Measurements from ENCODE around the gene TAL2.

The TAL2 gene

DNA sequence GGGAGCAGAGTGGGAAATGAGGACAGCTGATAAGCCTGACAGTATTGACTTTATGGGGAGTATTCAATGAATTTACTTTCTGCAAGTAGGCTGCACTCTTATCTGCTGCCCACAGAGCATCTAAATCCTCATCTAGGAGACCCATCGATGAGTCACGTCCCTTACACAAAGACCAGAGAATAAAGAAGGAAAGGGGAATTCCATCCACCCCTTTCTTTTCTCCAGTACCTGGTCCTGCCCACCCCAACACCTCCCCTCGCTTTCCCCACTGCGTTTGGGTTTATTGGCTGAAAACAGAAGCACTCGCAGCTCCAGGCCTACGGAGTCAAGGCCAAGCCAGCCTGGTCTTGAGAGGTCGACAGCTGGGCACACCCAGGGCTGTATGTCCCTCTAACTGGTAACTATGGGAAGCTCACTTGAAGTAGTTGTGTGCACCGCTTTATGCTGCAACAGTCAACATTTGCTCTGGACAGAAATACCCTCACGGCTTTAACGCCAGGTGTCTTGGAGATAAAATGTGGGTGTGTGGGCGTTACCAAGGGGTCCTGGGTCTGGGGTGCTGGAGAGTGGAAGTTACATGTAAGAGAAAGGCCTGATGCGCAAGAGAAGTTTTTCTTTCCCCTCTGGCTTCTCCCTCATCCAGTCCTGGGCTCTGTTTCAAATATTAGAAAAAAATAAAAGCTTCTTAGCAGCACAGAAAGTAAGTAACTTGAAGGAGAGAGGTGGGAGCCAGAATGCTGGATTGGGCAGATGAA lies 14.5 kb upstream of the TAL2 start (continued):
- TF ChIP-seq EGR2 (tag by site-specific recombination; IDR thresholded peaks at IDR 0.05; ENCODE audit: low read depth) (peak; percentile 62; the same call in 1 of the 2 replicates), ZNF174 (tag by site-specific recombination; IDR thresholded peaks at IDR 0.05) (no peak), ZNF626 (tag by site-specific recombination; IDR thresholded peaks at IDR 0.05) (no peak), ZNF112 (tag by site-specific recombination; IDR thresholded peaks at IDR 0.05) (no peak), ZNF202 (tag by site-specific recombination; IDR thresholded peaks at IDR 0.05; ENCODE audit: borderline replicate concordance) (no peak), ZNF624 (tag by site-specific recombination; IDR thresholded peaks at IDR 0.05) (no peak), GFI1B (tag by site-specific recombination; IDR thresholded peaks at IDR 0.05) (0 out of 2 replicates have a peak, but pooled peaks have one; percentile 16), ZNF561 (tag by site-specific recombination; IDR thresholded peaks at IDR 0.05; ENCODE audit: borderline replicate concordance) (no peak)
- TF ChIP-seq, protein P1, sequence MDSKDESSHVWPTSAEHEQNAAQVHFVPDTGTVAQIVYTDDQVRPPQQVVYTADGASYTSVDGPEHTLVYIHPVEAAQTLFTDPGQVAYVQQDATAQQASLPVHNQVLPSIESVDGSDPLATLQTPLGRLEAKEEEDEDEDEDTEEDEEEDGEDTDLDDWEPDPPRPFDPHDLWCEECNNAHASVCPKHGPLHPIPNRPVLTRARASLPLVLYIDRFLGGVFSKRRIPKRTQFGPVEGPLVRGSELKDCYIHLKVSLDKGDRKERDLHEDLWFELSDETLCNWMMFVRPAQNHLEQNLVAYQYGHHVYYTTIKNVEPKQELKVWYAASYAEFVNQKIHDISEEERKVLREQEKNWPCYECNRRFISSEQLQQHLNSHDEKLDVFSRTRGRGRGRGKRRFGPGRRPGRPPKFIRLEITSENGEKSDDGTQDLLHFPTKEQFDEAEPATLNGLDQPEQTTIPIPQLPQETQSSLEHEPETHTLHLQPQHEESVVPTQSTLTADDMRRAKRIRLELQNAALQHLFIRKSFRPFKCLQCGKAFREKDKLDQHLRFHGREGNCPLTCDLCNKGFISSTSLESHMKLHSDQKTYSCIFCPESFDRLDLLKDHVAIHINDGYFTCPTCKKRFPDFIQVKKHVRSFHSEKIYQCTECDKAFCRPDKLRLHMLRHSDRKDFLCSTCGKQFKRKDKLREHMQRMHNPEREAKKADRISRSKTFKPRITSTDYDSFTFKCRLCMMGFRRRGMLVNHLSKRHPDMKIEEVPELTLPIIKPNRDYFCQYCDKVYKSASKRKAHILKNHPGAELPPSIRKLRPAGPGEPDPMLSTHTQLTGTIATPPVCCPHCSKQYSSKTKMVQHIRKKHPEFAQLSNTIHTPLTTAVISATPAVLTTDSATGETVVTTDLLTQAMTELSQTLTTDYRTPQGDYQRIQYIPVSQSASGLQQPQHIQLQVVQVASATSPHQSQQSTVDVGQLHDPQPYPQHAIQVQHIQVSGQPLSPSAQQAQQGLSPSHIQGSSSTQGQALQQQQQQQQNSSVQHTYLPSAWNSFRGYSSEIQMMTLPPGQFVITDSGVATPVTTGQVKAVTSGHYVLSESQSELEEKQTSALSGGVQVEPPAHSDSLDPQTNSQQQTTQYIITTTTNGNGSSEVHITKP (tag by site-specific recombination; IDR thresholded peaks at IDR 0.05) = peak; percentile 77
- TF ChIP-seq, protein P2, sequence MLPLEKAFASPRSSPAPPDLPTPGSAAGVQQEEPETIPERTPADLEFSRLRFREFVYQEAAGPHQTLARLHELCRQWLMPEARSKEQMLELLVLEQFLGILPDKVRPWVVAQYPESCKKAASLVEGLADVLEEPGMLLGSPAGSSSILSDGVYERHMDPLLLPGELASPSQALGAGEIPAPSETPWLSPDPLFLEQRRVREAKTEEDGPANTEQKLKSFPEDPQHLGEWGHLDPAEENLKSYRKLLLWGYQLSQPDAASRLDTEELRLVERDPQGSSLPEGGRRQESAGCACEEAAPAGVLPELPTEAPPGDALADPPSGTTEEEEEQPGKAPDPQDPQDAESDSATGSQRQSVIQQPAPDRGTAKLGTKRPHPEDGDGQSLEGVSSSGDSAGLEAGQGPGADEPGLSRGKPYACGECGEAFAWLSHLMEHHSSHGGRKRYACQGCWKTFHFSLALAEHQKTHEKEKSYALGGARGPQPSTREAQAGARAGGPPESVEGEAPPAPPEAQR (tag by site-specific recombination; IDR thresholded peaks at IDR 0.05) = no peak

DNA sequence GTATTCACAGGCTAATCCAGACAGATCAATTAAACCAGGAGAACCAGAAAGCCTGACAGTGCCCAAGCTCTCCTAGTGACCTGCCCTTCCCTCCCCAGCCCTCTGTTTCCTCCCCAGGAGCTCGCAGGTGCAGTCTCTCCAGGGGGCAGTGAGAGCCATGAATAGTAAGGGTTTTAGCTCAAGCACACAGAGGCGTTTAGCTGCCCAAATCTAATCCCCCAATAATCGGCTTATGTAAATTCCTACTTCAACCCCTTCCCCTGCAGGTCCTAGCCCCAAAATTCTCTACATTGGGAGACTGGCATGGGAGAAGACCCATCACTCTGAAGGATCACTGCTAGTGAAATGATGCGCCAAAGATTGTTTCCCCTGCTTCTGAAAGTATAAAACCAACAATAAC lies 10.5 kb upstream of the TAL2 start:
- TF ChIP-seq GLI4 (tag by site-specific recombination; IDR thresholded peaks at IDR 0.05) (no peak), ZNF510 (tag by site-specific recombination; IDR thresholded peaks at IDR 0.05; ENCODE audit: insufficient replicate concordance) (no peak), YY1 (tag by site-specific recombination; IDR thresholded peaks at IDR 0.05) (no peak), GLIS1 (tag by site-specific recombination; IDR thresholded peaks at IDR 0.05) (peak; percentile 14; the same call in 1 of the 2 replicates), SCRT1 (tag by site-specific recombination; IDR thresholded peaks at IDR 0.05; ENCODE audit: borderline replicate concordance) (no peak), ZNF174 (tag by site-specific recombination; IDR thresholded peaks at IDR 0.05) (no peak)
- Histone ChIP-seq H3K4me3 (ENCODE audit: low read depth, low read length) (no peak overlapping the region), H3K27ac (ENCODE audit: extremely low read depth, low read depth, low read length) (no peak overlapping the region), H3K4me1 (ENCODE audit: control insufficient read depth, insufficient read depth, low read length) (peaks cover 5% of the 10 kb centered on the region; the same call in 1 of the 2 replicates), H3K9me3 (ENCODE audit: control insufficient read depth, insufficient read depth, low read depth, low read length) (no peaks in the 10 kb centered on the region), H3K36me3 (ENCODE audit: control insufficient read depth in 2 of 2, insufficient read depth in 1 of 2, low read length in 2 of 2) (no peaks in the 10 kb centered on the region)
- ChIA-PET CTCF (interaction anchor here (0.9 to 1.4 kb wide), 2 partner anchors 13 to 66 kb away, joined by 6 to 7 read pairs; no protein-coding TSS in a partner anchor), POLR2A (no interaction called here)

DNA sequence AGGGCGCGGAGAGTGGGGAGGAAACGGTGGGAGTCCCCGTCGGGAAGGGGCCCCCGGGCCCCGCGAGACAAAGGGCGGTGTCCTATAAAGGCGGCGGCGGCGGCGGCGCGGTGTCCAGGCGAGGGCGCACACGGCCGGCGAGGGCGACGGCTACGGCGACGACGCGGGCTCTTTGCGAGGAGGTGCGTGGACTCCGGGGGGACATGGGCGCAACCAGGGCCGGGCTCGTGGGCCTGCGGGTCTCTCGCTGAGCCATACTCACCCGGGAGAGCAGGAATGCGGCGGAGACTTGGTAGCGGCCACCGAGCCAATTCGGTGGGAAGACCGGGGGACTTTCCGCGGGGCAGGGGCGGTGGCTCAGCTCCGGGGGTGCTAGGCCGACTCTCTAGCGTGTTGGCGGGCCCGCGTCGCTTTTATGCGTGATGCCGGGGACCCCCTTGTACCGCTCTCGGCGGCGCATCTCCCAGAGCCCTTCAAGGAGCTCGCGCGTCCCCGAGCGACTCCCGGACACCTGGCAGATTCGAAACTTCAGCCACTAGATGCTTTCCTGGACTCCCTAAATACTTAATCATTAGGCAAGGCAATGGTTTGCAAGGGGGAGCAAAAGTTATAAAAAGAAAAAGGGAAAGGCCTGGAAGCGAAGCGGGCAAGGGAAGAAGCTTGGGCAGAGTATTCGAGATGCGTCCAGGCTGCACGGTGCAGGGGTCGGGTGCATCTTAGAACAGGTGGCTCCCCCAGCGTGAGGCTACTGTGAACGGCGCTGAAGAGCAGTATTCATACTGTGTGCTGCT lies 5.9 kb upstream of the TAL2 start:
- POLR2A ChIA-PET = no interaction called here
- Histone ChIP-seq H3K36me3 (ENCODE audit: control insufficient read depth in 2 of 2, insufficient read depth in 1 of 2, low read length in 2 of 2) (no peaks in the 10 kb centered on the region), H3K4me1 (ENCODE audit: control insufficient read depth, insufficient read depth, low read length) (peaks cover 6% of the 10 kb centered on the region), H3K27ac (ENCODE audit: extremely low read depth, low read depth, low read length) (peak overlapping the region; percentile 48; the same call in 1 of the 2 replicates), H3K4me3 (ENCODE audit: low read depth, low read length) (peak overlapping the region; percentile 52), H3K9me3 (ENCODE audit: control insufficient read depth, insufficient read depth, low read depth, low read length) (no peaks in the 10 kb centered on the region)
- TF ChIP-seq HOXA7 (CRISPR knock-in tag; IDR thresholded peaks at IDR 0.05; ENCODE audit: borderline replicate concordance) (0 out of 2 replicates have a peak, but pooled peaks have one; percentile 49), BCL11A (tag by site-specific recombination; IDR thresholded peaks at IDR 0.05; ENCODE audit: low read depth) (no peak), ZNF670 (tag by site-specific recombination; IDR thresholded peaks at IDR 0.05; ENCODE audit: low read depth) (no peak)
- CTCF ChIA-PET = interaction anchor here (0.6 to 0.7 kb wide), 3 partner anchors 14 to 762 kb away, joined by 3 to 4 read pairs (median 3); no protein-coding TSS in a partner anchor
